ENCODE data around the gene RAB3GAP1.
"Not testable (repeated sequence)": the region's sequence is repeated elsewhere in the genome, so short reads cannot be mapped to it uniquely, and the experiment has no call there.

The RAB3GAP1 gene

GRCh38 chr2:135099802-135100483 is 47.9 kb downstream of the RAB3GAP1 start:
- no peak for DNase-seq
- Histone ChIP-seq H3K36me3 (ENCODE audit: insufficient read depth, low read length) (peaks cover 42% of the 10 kb centered on the region; the same call in 1 of the 2 replicates), H3K9ac (ENCODE audit: low read depth, low read length) (no peak overlapping the region), H4K20me1 (ENCODE audit: insufficient read depth, low read length) (no peaks in the 10 kb centered on the region), H3K4me2 (ENCODE audit: insufficient read depth, low read length) (no peak overlapping the region), H3K27me3 (ENCODE audit: insufficient read depth, low read length, poor library complexity) (no peaks in the 10 kb centered on the region), H2AFZ (ENCODE audit: low read depth, low read length) (no peak overlapping the region), H3K9me3 (ENCODE audit: insufficient read depth, low read length, severe bottlenecking) (peaks cover 17% of the 10 kb centered on the region), H3K4me3 (ENCODE audit: low read depth in 1 of 2, low read length in 2 of 2) (no peak overlapping the region), H3K27ac (ENCODE audit: low read length) (no peak overlapping the region), H3K79me2 (ENCODE audit: insufficient read depth, low read length) (no peaks in the 10 kb centered on the region), H3K4me1 (ENCODE audit: insufficient read depth, low read length) (no peaks in the 10 kb centered on the region)
- no peak for ATAC-seq (ENCODE audit: insufficient read depth, low read depth)
- no peak for TF ChIP-seq CTCF (IDR thresholded peaks at IDR 0.05; ENCODE audit: borderline replicate concordance, extremely low read depth, low read length, poor library complexity, severe bottlenecking)
- TF ChIP-seq EZH2 (IDR thresholded peaks at IDR 0.05; ENCODE audit: borderline replicate concordance, low read depth, low read length, severe bottlenecking) = no peak

- Histone ChIP-seq H3K79me2 (ENCODE audit: insufficient read depth, low read length) (no peaks in the 10 kb centered on the region), H3K36me3 (ENCODE audit: insufficient read depth, low read length) (peaks cover 36% of the 10 kb centered on the region; the same call in 1 of the 2 replicates)
- TF ChIP-seq EZH2 (IDR thresholded peaks at IDR 0.05; ENCODE audit: borderline replicate concordance, low read depth, low read length, severe bottlenecking) (no peak), CTCF (IDR thresholded peaks at IDR 0.05; ENCODE audit: borderline replicate concordance, extremely low read depth, low read length, poor library complexity, severe bottlenecking) (no peak)
Measured at GRCh38 chr2:135103843-135104242, 51.8 kb downstream of the RAB3GAP1 start.

DNA sequence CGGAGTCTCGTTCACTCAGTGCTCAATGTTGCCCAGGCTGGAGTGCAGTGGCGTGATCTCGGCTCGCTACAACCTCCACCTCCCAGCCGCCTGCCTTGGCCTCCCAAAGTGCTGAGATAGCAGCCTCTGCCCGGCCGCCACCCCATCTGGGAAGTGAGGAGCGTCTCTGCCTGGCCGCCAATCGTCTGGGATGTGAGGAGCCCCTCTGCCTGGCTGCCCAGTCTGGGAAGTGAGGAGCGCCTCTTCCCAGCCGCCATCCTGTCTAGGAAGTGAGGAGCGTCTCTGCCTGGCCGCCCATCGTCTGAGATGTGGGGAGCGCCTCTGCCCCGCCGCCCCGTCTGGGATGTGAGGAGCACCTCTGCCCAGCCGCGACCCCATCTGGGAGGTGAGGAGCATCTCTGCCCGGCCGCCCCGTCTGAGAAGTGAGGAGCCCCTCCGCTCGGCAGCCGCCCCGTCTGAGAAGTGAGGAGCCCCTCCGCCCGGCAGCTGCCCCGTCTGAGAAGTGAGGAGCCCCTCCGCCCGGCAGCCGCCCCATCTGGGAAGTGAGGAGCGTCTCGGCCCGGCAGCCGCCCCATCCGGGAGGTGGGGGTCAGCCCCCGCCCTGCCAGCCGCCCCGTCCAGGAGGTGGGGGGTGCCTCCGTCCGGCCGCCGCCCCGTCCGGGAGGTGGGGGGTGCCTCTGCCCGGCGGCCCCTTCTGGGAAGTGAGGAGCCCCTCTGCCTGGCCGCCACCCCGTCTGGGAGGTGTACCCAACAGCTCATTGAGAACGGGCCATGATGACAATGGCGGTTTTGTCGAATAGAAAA is 53.6 kb downstream of the RAB3GAP1 start:
- H3K4me1 ChIP-seq (ENCODE audit: insufficient read depth, low read length); H3K4me2 ChIP-seq (ENCODE audit: insufficient read depth, low read length); H2AFZ ChIP-seq (ENCODE audit: low read depth, low read length); H3K27me3 ChIP-seq (ENCODE audit: insufficient read depth, low read length, poor library complexity); H3K79me2 ChIP-seq (ENCODE audit: insufficient read depth, low read length); DNase-seq; H3K27ac ChIP-seq (ENCODE audit: low read length); ATAC-seq (ENCODE audit: insufficient read depth, low read depth); H3K9ac ChIP-seq (ENCODE audit: low read depth, low read length); H4K20me1 ChIP-seq (ENCODE audit: insufficient read depth, low read length); H3K4me3 ChIP-seq (ENCODE audit: low read depth in 1 of 2, low read length in 2 of 2): not testable (repeated sequence)
- Histone ChIP-seq H3K36me3 (ENCODE audit: insufficient read depth, low read length) (peaks cover 26% of the 10 kb centered on the region; the same call in 1 of the 2 replicates), H3K9me3 (ENCODE audit: insufficient read depth, low read length, severe bottlenecking) (peaks cover 20% of the 10 kb centered on the region)

More at GRCh38 chr2:135103843-135104242, 51.8 kb downstream of the RAB3GAP1 start:
- no peak overlapping the region for H3K4me3 ChIP-seq (ENCODE audit: low read depth in 1 of 2, low read length in 2 of 2)
- no peak overlapping the region for H3K9ac ChIP-seq (ENCODE audit: low read depth, low read length)
- no peak overlapping the region for H2AFZ ChIP-seq (ENCODE audit: low read depth, low read length)
- H3K4me1 ChIP-seq (ENCODE audit: insufficient read depth, low read length) = no peaks in the 10 kb centered on the region
- no peaks in the 10 kb centered on the region for H4K20me1 ChIP-seq (ENCODE audit: insufficient read depth, low read length)
- H3K4me2 ChIP-seq (ENCODE audit: insufficient read depth, low read length) = no peak overlapping the region
- H3K27me3 ChIP-seq (ENCODE audit: insufficient read depth, low read length, poor library complexity) = no peaks in the 10 kb centered on the region
- DNase-seq (no peak), ATAC-seq (ENCODE audit: insufficient read depth, low read depth) (no peak)
- no peak overlapping the region for H3K27ac ChIP-seq (ENCODE audit: low read length)
- H3K9me3 ChIP-seq (ENCODE audit: insufficient read depth, low read length, severe bottlenecking) = peaks cover 20% of the 10 kb centered on the region

GRCh38 chr2:135113322-135113721 is 61.2 kb downstream of the RAB3GAP1 start:
- Histone ChIP-seq H3K79me2 (ENCODE audit: insufficient read depth, low read length) (no peaks in the 10 kb centered on the region), H3K36me3 (ENCODE audit: insufficient read depth, low read length) (peaks cover 14% of the 10 kb centered on the region; the same call in 1 of the 2 replicates), H4K20me1 (ENCODE audit: insufficient read depth, low read length) (no peaks in the 10 kb centered on the region), H3K27me3 (ENCODE audit: insufficient read depth, low read length, poor library complexity) (no peaks in the 10 kb centered on the region), H3K9ac (ENCODE audit: low read depth, low read length) (no peak overlapping the region), H3K4me3 (ENCODE audit: low read depth in 1 of 2, low read length in 2 of 2) (no peak overlapping the region), H3K4me2 (ENCODE audit: insufficient read depth, low read length) (no peak overlapping the region), H3K27ac (ENCODE audit: low read length) (no peak overlapping the region), H3K9me3 (ENCODE audit: insufficient read depth, low read length, severe bottlenecking) (no peaks in the 10 kb centered on the region), H2AFZ (ENCODE audit: low read depth, low read length) (no peak overlapping the region), H3K4me1 (ENCODE audit: insufficient read depth, low read length) (no peaks in the 10 kb centered on the region)
- TF ChIP-seq CTCF (IDR thresholded peaks at IDR 0.05; ENCODE audit: borderline replicate concordance, extremely low read depth, low read length, poor library complexity, severe bottlenecking) (no peak), EZH2 (IDR thresholded peaks at IDR 0.05; ENCODE audit: borderline replicate concordance, low read depth, low read length, severe bottlenecking) (no peak)
- DNase-seq = no peak
- ATAC-seq (ENCODE audit: insufficient read depth, low read depth) = no peak

Data from DND-41 (cell line).